H1 (cell line): ENCODE results near the gene STIM2.

Experiments
- CTCF ChIP-seq, 3 experiments: IDR thresholded peaks; 1 replicate in 2 of 3; 2 replicates in 1 of 3; pipeline versions ENCODE4 v1.5.1 to v1.6.1; 2011; ENCODE audit warnings: low read length in 3 of 3, mild to moderate bottlenecking in 3 of 3, inconsistent platforms in 2 of 3, low read depth in 1 of 3, moderate library complexity in 1 of 3; ENCODE audit not compliant: insufficient read depth in 1 of 3; ENCODE audit errors: control extremely low read depth in 1 of 3
- EZH2 ChIP-seq: fragments of 200-600 bp; sonication (generic); IDR thresholded peaks from 2 replicates; pipeline ENCODE4 v1.7.1; 2012; ENCODE audit warnings: low read depth, mild to moderate bottlenecking, moderate library complexity, low read length, inconsistent platforms; ENCODE audit not compliant: severe bottlenecking
- POLR2A ChIP-seq, 2 experiments: IDR thresholded peaks; 1 replicate in 1 of 2; 2 replicates in 1 of 2; pipeline ENCODE4 v1.6.1; 2011; ENCODE audit warnings: low read depth in 2 of 2, low read length in 2 of 2, mild to moderate bottlenecking in 2 of 2; ENCODE audit errors: control extremely low read depth in 1 of 2
- POLR2AphosphoS5 ChIP-seq: IDR thresholded peaks from 2 replicates; pipeline ENCODE4 v1.6.1; 2011; ENCODE audit warnings: low read depth, low read length
- RBBP5 ChIP-seq: IDR thresholded peaks from 2 replicates; pipeline ENCODE4 v1.7.1; 2012; ENCODE audit warnings: low read depth, mild to moderate bottlenecking, inconsistent platforms, low read length, moderate library complexity, borderline replicate concordance
- USF2 ChIP-seq: IDR thresholded peaks from 2 replicates; pipeline ENCODE4 v1.6.1; 2011; ENCODE audit warnings: low read length, improper control_type of control experiment
- ZNF274 ChIP-seq: IDR thresholded peaks from 2 replicates; pipeline ENCODE4 v1.7.0; 2012; ENCODE audit warnings: low read length, borderline replicate concordance; ENCODE audit errors: extremely low read depth

GRCh38 chr4:26887143-26887542 lies 26.5 kb downstream of the STIM2 start:
- no peak for TF ChIP-seq USF2
- no peak for TF ChIP-seq EZH2
- no peak for TF ChIP-seq POLR2AphosphoS5
- TF ChIP-seq ZNF274 = no peak
- TF ChIP-seq RBBP5 = no peak
- TF ChIP-seq CTCF (IDR thresholded peaks at IDR 0.05; ENCODE audit: control extremely low read depth in 1 of 3, insufficient read depth in 1 of 3, low read depth in 1 of 3, low read length in 3 of 3) = no peak
- no peak for TF ChIP-seq POLR2A (IDR thresholded peaks at IDR 0.05; ENCODE audit: control extremely low read depth in 1 of 2, low read depth in 2 of 2, low read length in 2 of 2)
